ENCODE data around the gene BBOX1.

DNA sequence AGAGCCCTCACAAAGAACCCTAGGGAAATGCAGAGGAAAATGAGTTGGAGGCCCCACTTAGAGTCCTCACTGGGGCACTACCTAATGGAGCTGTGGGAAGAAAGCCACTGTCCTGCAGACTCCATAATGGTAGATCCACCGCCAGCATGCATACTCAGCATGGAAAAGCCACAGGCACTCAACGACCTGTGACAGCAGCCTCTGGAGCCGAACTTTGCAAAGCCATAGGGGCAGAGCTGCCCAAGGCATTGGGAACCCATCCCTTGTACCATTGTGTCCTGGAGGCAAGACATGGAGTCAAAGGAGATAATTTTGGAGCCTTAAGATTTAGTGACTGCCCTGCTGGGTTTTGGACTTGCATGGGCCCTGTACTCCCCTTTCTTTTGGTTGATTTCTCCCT lies 18.8 kb downstream of the BBOX1 start:
- no peak for TF ChIP-seq SIN3A (IDR thresholded peaks at IDR 0.05; ENCODE audit: borderline replicate concordance, insufficient read depth, low read length)
- TF ChIP-seq, protein P1, sequence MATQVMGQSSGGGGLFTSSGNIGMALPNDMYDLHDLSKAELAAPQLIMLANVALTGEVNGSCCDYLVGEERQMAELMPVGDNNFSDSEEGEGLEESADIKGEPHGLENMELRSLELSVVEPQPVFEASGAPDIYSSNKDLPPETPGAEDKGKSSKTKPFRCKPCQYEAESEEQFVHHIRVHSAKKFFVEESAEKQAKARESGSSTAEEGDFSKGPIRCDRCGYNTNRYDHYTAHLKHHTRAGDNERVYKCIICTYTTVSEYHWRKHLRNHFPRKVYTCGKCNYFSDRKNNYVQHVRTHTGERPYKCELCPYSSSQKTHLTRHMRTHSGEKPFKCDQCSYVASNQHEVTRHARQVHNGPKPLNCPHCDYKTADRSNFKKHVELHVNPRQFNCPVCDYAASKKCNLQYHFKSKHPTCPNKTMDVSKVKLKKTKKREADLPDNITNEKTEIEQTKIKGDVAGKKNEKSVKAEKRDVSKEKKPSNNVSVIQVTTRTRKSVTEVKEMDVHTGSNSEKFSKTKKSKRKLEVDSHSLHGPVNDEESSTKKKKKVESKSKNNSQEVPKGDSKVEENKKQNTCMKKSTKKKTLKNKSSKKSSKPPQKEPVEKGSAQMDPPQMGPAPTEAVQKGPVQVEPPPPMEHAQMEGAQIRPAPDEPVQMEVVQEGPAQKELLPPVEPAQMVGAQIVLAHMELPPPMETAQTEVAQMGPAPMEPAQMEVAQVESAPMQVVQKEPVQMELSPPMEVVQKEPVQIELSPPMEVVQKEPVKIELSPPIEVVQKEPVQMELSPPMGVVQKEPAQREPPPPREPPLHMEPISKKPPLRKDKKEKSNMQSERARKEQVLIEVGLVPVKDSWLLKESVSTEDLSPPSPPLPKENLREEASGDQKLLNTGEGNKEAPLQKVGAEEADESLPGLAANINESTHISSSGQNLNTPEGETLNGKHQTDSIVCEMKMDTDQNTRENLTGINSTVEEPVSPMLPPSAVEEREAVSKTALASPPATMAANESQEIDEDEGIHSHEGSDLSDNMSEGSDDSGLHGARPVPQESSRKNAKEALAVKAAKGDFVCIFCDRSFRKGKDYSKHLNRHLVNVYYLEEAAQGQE (IDR thresholded peaks at IDR 0.05; ENCODE audit: insufficient read depth in 1 of 2, low read depth in 2 of 2, low read length in 2 of 2): no peak
- no peak for TF ChIP-seq POLR2AphosphoS5 (IDR thresholded peaks at IDR 0.05; ENCODE audit: low read depth, low read length)
